K562 (cell line): ENCODE data around the gene TNNT1. TPM values are rescaled to one million over a fixed set of nuclear protein-coding genes. Genes with fewer than 3 reads are reported as not detected.

Experiments used
- CBX3 ChIP-seq, 2 experiments: IDR thresholded peaks; 1 replicate in 1 of 2; 2 replicates in 1 of 2; pipeline ENCODE4 v1.6.1; 2012; ENCODE audit warnings: inconsistent platforms in 2 of 2, low read length in 2 of 2, borderline replicate concordance in 1 of 2, control low read depth in 1 of 2
- CREB5 ChIP-seq: fragments of 250-450 bp; sonication (Bioruptor Pico); IDR thresholded peaks from 2 replicates; pipeline ENCODE4 v1.5.0; 2020; ENCODE audit warnings: mild to moderate bottlenecking
- DNMT1 ChIP-seq: fragments of 450-650 bp; IDR thresholded peaks from 2 replicates; pipeline ENCODE4 v1.6.1; 2016; ENCODE audit warnings: antibody characterized with exemption, mild to moderate bottlenecking
- E2F6 ChIP-seq, 2 experiments: IDR thresholded peaks; 2 replicates each; pipeline ENCODE4 v1.6.1; 2011; ENCODE audit warnings: borderline replicate concordance in 1 of 2, control low read depth in 1 of 2, low read depth in 1 of 2, low read length in 1 of 2, mild to moderate bottlenecking in 1 of 2, mixed read lengths in 1 of 2, moderate library complexity in 1 of 2; ENCODE audit not compliant: insufficient read depth in 1 of 2, insufficient read length in 1 of 2, poor library complexity in 1 of 2, severe bottlenecking in 1 of 2; ENCODE audit errors: extremely low read depth in 1 of 2
- EGR1 ChIP-seq: fragments of 450-650 bp; conservative IDR thresholded peaks from 2 replicates; pipeline ENCODE4 v1.6.1; 2017; ENCODE audit warnings: mild to moderate bottlenecking
- HDAC2 ChIP-seq: fragments of 450-650 bp; IDR thresholded peaks from 2 replicates; pipeline ENCODE4 v1.6.1; 2016; ENCODE audit warnings: mild to moderate bottlenecking
- HDAC3 ChIP-seq: fragments of 450-650 bp; IDR thresholded peaks from 2 replicates; pipeline ENCODE4 v1.6.1; 2018; ENCODE audit warnings: borderline replicate concordance, mild to moderate bottlenecking, moderate library complexity; ENCODE audit not compliant: partially characterized antibody
- KAT7 ChIP-seq: sonication (generic); formaldehyde crosslinking; IDR thresholded peaks from 2 replicates; pipeline ENCODE4 v1.8.0; 2022; ENCODE audit warnings: missing genetic modification reagents, mild to moderate bottlenecking, borderline replicate concordance
- KDM5B ChIP-seq: fragments of 200-600 bp; sonication (generic); IDR thresholded peaks from 2 replicates; pipeline ENCODE4 v1.6.1; 2012; ENCODE audit warnings: low read depth, mild to moderate bottlenecking, moderate library complexity, low read length, control low read depth, inconsistent platforms; ENCODE audit not compliant: insufficient replicate concordance
- SP2 ChIP-seq: IDR thresholded peaks from 2 replicates; pipeline ENCODE4 v1.6.1; 2011; ENCODE audit warnings: mild to moderate bottlenecking, low read depth, low read length, moderate library complexity; ENCODE audit not compliant: poor library complexity, severe bottlenecking; ENCODE audit errors: extremely low read depth
- VEZF1 ChIP-seq: fragments of 200-800 bp; sonication (Bioruptor generic); IDR thresholded peaks from 2 replicates; pipeline ENCODE4 v1.6.1; 2017; ENCODE audit warnings: missing genetic modification characterization, missing compliant biosample characterization
- YY1 ChIP-seq, 3 experiments: IDR thresholded peaks; 2 replicates each; pipeline ENCODE4 v1.6.1; 2011; ENCODE audit warnings: low read length in 2 of 3, mild to moderate bottlenecking in 2 of 3, moderate library complexity in 2 of 3, borderline replicate concordance in 1 of 3, control low read depth in 1 of 3, low read depth in 1 of 3; ENCODE audit not compliant: insufficient read depth in 3 of 3, insufficient replicate concordance in 2 of 3, control insufficient read depth in 1 of 3, insufficient read length in 1 of 3; ENCODE audit errors: extremely low read depth in 1 of 3
- ZBTB34 ChIP-seq: fragments of 250-450 bp; sonication (Bioruptor Pico); IDR thresholded peaks from 2 replicates; pipeline ENCODE4 v1.8.0; 2021; ENCODE audit warnings: mild to moderate bottlenecking, moderate library complexity
- ZBTB7A ChIP-seq: IDR thresholded peaks from 2 replicates; pipeline ENCODE4 v1.6.1; 2011; ENCODE audit warnings: low read depth, mild to moderate bottlenecking, low read length, moderate library complexity, borderline replicate concordance; ENCODE audit not compliant: control insufficient read depth
- ZNF239 ChIP-seq: fragments of 250-450 bp; sonication (Bioruptor Pico); IDR thresholded peaks from 2 replicates; pipeline ENCODE4 v1.4.0; 2020; ENCODE audit warnings: mild to moderate bottlenecking
- ZNF282 ChIP-seq: sonication (generic); formaldehyde crosslinking; IDR thresholded peaks from 2 replicates; pipeline ENCODE4 v1.8.1; 2023; ENCODE audit warnings: missing genetic modification reagents
- ZNF589 ChIP-seq: fragments of 200-800 bp; sonication (Bioruptor generic); IDR thresholded peaks from 2 replicates; pipeline ENCODE4 v1.6.1; 2016; ENCODE audit warnings: low read depth, missing genetic modification characterization, missing compliant biosample characterization
- ZNF639 ChIP-seq, 2 experiments: fragments of 200-800 bp in 1 of 2; sonication (Bioruptor generic) in 1 of 2; sonication (generic) in 1 of 2; formaldehyde crosslinking in 1 of 2; IDR thresholded peaks in 1 of 2; conservative IDR thresholded peaks in 1 of 2; 2 replicates each; pipeline versions ENCODE4 v1.5.0 to v1.6.1; 2016 to 2020; ENCODE audit warnings: missing compliant biosample characterization in 1 of 2, missing genetic modification characterization in 1 of 2, missing genetic modification reagents in 1 of 2
- polyA plus RNA-seq, 8 experiments: library from polyadenylated mRNA; depleted of rRNA in 4 of 8; stranded (reverse) in 5 of 8; unstranded in 3 of 8; fragments of >200 nt; fragmentation: Nextera tagmentation in 2 of 8; fragmentation: Illumina TruSeq in 1 of 8; extraction: Ambion mirVana in 2 of 8; extraction: Trizol in 1 of 8; gene quantifications; 2 replicates each; pipeline versions ENCODE4 v1.2.1 to v1.2.3, GENCODE V29; 2011 to 2014; ENCODE audit warnings: inconsistent platforms in 1 of 8, missing spikeins in 1 of 8
- total RNA-seq, 7 experiments: library from RNA; depleted of rRNA in 6 of 7; stranded (reverse); fragments of >200 nt in 6 of 7; fragmentation: Illumina TruSeq in 2 of 7; extraction: Trizol in 2 of 7; gene quantifications; 2 replicates each; pipeline versions ENCODE4 v1.2.1 to v1.2.3, GENCODE V29; 2011 to 2021; ENCODE audit warnings: low replicate concordance in 1 of 7

Gene TNNT1
- total and polyA plus RNA-seq, 9 of the 15 experiments (the other 6 are each of a cell fraction or from before 2014, with no cell fraction given): 31.8 to 390 (median 227) TPM

- TF ChIP-seq ZNF639 (CRISPR knock-in tag; conservative IDR thresholded peaks at IDR 0.05 in 1 of 2, IDR thresholded peaks at IDR 0.05 in 1 of 2) (no peak), SP2 (no peak), E2F6 (IDR thresholded peaks at IDR 0.05; ENCODE audit: borderline replicate concordance in 1 of 2, extremely low read depth in 1 of 2, insufficient read depth in 1 of 2, insufficient read length in 1 of 2, low read depth in 1 of 2, low read length in 1 of 2, poor library complexity in 1 of 2, severe bottlenecking in 1 of 2) (peak in 1 of 2 experiments; percentile 17), ZNF239 (CRISPR knock-in tag) (no peak), ZBTB7A (no peak; the same call in 1 of the 2 replicates), DNMT1 (no peak), ZNF589 (CRISPR knock-in tag) (no peak), KAT7 (no peak), CREB5 (CRISPR knock-in tag) (no peak), CBX3 (IDR thresholded peaks at IDR 0.05; ENCODE audit: borderline replicate concordance in 1 of 2, low read length in 2 of 2) (no peak), VEZF1 (CRISPR knock-in tag) (peak; percentile 5; the same call in 1 of the 2 replicates), ZBTB34 (CRISPR knock-in tag) (no peak), HDAC2 (no peak), EGR1 (no peak), KDM5B (peak; percentile 10), YY1 (IDR thresholded peaks at IDR 0.05; ENCODE audit: borderline replicate concordance in 1 of 3, control insufficient read depth in 1 of 3, extremely low read depth in 1 of 3, insufficient read depth in 3 of 3, insufficient read length in 1 of 3, insufficient replicate concordance in 2 of 3, low read depth in 1 of 3, low read length in 2 of 3) (peak in 1 of 3 experiments; percentile 14), ZNF282 (CRISPR knock-in tag) (0 out of 2 replicates have a peak, but pooled peaks have one; percentile 33), HDAC3 (no peak)
These were observed 24.2 kb upstream of the TNNT1 start (continued) for GRCh38 chr19:55173186-55173713.
